Fibroblast of the aortic adventitia (primary cell): Measurements from ENCODE around the gene SLAMF1. TPM values are rescaled to one million over a fixed set of nuclear protein-coding genes. Genes with fewer than 3 reads are reported as not detected.
"Not testable (repeated sequence)": the region's sequence is repeated elsewhere in the genome, so short reads cannot be mapped to it uniquely, and the experiment has no call there.

ENCODE experiments used
- DNase-seq: peaks from one replicate; pipeline ENCODE4 v3.0.0-alpha.2; 2010; ENCODE audit warnings: low read depth
- H3K4me3 ChIP-seq: 2 replicates; pipeline ENCODE4 v1.5.1; 2011; ENCODE audit warnings: low read depth, mild to moderate bottlenecking, control low read depth, low read length, moderate library complexity
- total RNA-seq: library from RNA; depleted of rRNA; stranded (reverse); fragments of >200 nt; gene quantifications from 2 replicates; pipeline ENCODE4 v1.2.3, GENCODE V29; 2012; ENCODE audit warnings: low replicate concordance
- TF ChIP-seq, protein P1 (sequence below): IDR thresholded peaks from 2 replicates; pipeline ENCODE4 v1.5.1; 2011; ENCODE audit warnings: mild to moderate bottlenecking, low read length, control low read depth, inconsistent platforms; ENCODE audit not compliant: insufficient read depth

SLAMF1 gene
- total RNA-seq, 1 donor, result not detected

DNA sequence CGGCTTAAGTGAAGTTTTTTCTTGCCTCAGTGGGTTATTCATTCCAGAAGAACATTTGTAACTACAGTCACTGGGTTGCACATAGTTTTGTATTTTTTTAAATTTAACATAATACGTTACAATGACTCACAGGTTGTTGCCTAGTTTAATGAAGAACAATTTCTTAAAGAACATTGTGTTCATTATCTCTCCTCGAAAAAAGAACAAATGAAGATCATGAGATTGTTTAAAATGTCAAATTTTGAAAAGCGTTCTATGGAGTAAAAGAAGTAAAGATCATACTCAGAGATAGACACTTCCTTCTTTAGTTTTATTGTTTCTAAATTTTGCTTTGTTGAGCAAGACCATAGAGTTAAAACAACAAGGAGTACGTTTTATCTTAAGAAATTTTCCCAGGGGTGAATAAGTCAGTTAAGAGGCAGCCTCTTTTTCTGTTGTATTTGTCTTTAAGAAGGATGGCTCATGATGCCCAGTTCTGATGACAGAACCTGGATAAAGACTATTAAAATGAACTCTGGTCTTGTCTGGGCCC is 10.5 kb upstream of the SLAMF1 start:
- H3K4me3 ChIP-seq, result no peak overlapping the region
- TF ChIP-seq, protein P1, sequence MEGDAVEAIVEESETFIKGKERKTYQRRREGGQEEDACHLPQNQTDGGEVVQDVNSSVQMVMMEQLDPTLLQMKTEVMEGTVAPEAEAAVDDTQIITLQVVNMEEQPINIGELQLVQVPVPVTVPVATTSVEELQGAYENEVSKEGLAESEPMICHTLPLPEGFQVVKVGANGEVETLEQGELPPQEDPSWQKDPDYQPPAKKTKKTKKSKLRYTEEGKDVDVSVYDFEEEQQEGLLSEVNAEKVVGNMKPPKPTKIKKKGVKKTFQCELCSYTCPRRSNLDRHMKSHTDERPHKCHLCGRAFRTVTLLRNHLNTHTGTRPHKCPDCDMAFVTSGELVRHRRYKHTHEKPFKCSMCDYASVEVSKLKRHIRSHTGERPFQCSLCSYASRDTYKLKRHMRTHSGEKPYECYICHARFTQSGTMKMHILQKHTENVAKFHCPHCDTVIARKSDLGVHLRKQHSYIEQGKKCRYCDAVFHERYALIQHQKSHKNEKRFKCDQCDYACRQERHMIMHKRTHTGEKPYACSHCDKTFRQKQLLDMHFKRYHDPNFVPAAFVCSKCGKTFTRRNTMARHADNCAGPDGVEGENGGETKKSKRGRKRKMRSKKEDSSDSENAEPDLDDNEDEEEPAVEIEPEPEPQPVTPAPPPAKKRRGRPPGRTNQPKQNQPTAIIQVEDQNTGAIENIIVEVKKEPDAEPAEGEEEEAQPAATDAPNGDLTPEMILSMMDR, result no peak
- no peak for DNase-seq

DNA sequence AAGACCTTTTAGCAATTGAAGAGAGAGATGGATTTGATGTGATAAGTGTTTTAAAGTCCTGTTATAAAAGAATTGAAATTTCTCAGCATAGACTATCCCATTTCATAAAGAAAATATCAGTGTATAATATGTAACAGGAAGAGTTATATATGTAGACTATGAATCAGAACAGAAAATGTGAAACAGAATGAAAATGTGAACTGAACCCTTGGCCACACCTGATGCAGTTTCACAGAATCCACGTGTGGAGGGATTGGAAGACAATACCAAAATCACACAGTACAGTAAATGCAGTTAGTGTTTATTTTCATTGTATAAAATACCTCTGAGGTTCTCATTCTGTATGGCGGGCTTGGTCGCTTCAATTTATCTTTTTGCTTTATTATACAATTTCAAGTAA is 9.9 kb upstream of the SLAMF1 start:
- DNase-seq, result no peak
- H3K4me3 ChIP-seq, result no peak overlapping the region
- TF ChIP-seq, protein P1, result no peak

DNA sequence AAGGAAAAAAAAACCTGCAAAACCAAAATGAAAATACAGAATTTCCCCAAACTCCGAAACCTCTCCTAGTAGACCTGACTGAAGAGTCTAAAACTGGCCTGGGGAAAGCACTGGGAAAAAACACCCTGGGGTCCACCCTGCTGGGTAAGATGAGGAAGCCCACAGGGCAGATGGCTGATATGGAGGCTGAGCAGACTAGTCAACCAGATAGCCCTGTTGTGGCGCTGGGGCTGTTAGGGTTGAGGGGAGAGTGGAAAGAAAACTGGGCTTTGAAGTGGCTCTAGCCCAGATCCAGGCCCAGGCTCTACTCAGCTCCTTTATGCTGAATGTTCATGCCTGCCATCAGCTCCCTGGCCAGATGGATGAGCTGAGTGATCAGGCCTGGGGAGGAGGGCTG is 6.8 kb upstream of the SLAMF1 start:
- TF ChIP-seq, protein P1, result no peak
- no peak for DNase-seq
- no peak overlapping the region for H3K4me3 ChIP-seq

DNA sequence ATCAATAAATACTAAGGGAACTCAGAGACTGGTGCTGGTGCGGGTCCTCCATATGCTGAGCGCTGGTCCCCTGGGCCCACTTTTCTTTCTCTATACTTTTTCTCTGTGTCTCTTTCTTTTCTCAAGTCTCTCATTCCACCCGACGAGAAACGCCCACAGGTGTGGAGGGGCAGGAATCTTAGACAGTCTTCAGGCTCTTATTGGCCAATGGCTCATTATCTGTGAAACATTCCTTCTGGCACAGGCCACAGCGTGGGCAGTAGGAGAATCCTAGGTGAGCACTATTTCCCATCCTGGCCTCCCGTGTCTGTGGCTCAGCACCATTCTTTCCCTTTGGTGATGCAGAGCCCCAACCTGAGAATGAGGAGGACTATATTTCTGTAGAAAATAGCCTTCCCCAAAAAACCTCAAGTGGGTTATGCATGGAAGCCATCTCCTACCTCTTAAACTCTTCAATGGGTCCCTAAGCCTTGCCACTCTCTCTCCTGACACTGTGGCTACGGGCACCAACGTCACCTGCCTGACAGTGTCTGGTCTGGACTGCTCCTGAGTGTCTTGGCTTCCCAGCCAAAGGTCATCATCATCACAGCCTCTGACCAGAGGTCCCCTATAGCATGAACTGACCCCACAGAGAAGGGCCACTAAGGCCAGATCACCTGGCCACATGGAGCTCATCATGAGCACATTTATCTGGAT is 6.2 kb upstream of the SLAMF1 start:
- TF ChIP-seq, protein P1, result no peak
- no peak overlapping the region for H3K4me3 ChIP-seq
- DNase-seq, result no peak

DNA sequence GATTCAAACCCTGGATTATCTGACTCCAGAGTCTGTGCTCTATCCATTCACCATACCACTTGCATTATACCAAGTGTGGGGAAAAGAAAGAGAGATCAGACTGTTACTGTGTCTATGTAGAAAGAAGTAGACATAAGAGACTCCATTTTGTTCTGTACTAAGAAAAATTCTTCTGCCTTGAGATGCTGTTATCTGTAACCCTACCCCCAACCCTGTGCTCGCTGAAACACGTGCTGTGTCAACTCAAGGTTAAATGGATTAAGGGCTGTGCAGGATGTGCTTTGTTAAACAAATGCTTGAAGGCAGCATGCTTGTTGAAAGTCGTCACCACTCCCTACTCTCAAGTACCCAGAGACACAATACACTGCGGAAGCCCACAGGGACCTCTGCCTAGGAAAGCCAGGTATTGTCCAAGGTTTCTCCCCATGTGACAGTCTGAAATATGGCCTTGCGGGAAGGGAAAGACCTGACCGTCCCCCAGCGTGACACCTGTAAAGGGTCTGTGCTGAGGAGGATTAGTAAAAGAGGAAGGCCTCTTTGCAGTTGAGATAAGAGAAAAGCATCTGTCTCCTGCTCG is 5.3 kb upstream of the SLAMF1 start:
- DNase-seq, H3K4me3 ChIP-seq: not testable (repeated sequence)

DNA sequence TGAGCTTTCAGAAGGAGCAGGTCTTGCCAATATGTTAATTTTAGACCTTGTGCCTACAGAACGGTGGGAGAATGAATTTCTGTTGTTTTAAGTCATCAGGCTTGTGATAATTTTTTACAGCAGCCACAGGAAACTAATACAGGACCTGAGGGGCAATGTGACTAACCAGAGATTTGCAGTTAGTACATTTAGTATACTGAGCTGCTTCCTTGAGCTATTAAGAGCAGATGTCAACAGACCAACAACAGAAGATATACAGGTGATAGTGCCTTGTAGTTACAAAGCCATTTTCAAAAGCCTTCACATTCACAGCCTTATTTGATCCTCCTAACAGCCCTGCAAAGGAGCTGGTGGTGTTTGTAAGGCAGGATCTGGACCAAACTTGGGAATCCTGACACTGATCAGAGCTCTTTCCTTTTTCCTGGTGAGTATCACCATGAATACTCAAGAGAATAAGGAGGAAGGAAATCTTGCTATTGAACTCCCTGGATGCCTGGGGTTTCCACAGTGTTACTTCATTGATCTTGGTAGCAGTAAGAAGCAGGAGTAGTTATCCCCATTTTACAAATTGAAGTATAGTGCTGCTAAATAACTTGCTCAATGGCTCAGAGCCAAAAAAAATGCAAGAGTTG is 4.7 kb upstream of the SLAMF1 start:
- TF ChIP-seq, protein P1, result no peak
- H3K4me3 ChIP-seq, result no peak overlapping the region
- no peak for DNase-seq

DNA sequence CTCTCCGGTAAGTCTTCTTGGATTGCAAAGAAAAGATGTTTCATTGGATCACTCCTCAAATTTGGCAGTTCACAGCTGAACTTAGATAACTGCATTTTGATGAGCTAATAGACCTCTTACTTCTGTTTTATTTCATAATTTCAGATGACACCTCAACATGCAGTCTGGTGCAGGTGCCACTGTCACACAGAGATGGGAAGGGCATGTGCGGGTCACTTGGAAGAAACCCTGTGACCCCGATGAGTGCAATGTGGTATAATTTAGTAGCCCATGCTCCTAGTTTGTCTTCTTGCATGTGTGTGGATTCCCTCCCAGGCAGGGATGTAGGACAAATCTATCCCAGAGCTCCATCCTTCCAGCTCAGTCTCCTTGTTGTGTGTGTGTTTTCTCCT is 481 bp upstream of the SLAMF1 start:
- DNase-seq, result no peak
- TF ChIP-seq, protein P1, result no peak
- no peak overlapping the region for H3K4me3 ChIP-seq
